Activated T-cell treated with anti-CD3 and anti-CD28 coated beads, Interleukin-2, amount 50 U/mL, for 4 hours (primary cell): ENCODE results near the gene EXOSC1. TPM values are rescaled to one million over a fixed set of nuclear protein-coding genes. Genes with fewer than 3 reads are reported as not detected.
A peak's percentile ranks its signal among the peaks of the same experiment; 100 is the strongest.
"Not testable (repeated sequence)": the region's sequence is repeated elsewhere in the genome, so short reads cannot be mapped to it uniquely, and the experiment has no call there.

Experiments used
- ATAC-seq, 2 donors: fragments of 200-7000 bp; cut with Tn5 transposase; one replicate each; pipeline ENCODE4 v1.10.0; 2021
- DNase-seq: peaks from one replicate; pipeline ENCODE4 v3.0.0-alpha.2; 2020
- H3K27me3 Mint-ChIP-seq: one replicate; pipeline ENCODE4 v1.8.0; 2021; ENCODE audit warnings: low read depth, mixed read lengths
- H3K36me3 Mint-ChIP-seq: one replicate; pipeline ENCODE4 v1.8.0; 2022; ENCODE audit warnings: mixed read lengths; ENCODE audit not compliant: insufficient read depth
- H3K4me1 Mint-ChIP-seq: one replicate; pipeline ENCODE4 v1.8.0; 2021; ENCODE audit warnings: low read depth, mixed read lengths
- H3K4me3 Mint-ChIP-seq: one replicate; pipeline ENCODE4 v1.8.0; 2021; ENCODE audit warnings: mild to moderate bottlenecking, moderate library complexity, mixed read lengths
- H3K9me3 Mint-ChIP-seq: one replicate; pipeline ENCODE4 v1.8.0; 2021; ENCODE audit warnings: mixed read lengths
- total RNA-seq, 3 donors: library from RNA; stranded (reverse); gene quantifications; one replicate each; pipeline ENCODE4 v1.2.1, GENCODE V29; 2021

Gene EXOSC1
- total RNA-seq, 3 donors from 2014 or later = 60.3 to 72.2 (median 71.9) TPM

DNA sequence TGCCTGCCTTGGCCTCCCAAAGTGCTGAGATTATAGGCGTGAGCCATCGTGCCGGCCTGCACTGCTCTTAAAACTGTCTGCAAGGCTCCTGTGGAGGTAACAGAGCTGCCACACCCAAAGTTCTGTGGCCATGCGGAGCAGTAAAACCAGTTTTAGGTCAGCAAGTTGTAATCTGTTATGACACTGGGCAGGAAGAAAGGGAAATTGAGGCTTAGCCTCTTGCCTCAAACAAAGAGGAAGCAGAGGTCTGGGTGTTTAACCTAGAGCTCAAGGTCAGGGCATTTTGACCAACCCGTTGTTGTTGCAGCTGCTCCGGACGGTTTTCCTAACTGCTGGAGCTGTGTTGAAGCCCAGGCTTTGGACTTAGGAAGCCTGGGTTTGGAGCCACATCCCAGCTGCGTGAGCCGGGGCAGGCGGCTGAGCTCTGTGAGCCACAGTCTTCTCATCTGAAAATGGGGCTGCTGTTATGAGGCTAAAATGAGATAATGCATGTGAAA is 37.3 kb downstream of the EXOSC1 start:
- Mint-ChIP-seq H3K36me3 (no peaks in the 10 kb centered on the region), H3K4me1 (peaks cover 16% of the 10 kb centered on the region), H3K9me3 (no peaks in the 10 kb centered on the region), H3K4me3 (no peak overlapping the region), H3K27me3 (no peaks in the 10 kb centered on the region)
- no peak for ATAC-seq
- DNase-seq = no peak

DNA sequence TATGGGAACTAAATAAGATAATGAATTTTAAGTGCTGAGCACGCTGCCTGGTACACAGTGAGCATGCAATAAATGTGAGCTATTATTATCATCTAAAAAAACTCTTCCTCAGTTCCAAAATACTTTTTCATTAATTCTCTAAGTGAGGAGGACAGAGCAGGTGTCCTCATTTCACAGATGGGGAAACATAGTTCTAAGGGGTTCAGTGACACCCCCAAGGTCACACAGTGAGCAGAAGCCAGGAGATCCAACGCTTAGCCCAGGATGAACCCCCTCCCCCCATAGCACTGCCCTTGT is 37.9 kb downstream of the EXOSC1 start:
- H3K27me3 Mint-ChIP-seq = no peaks in the 10 kb centered on the region
- H3K36me3 Mint-ChIP-seq = no peaks in the 10 kb centered on the region
- DNase-seq = no peak
- peaks cover 11% of the 10 kb centered on the region for H3K4me1 Mint-ChIP-seq
- no peak overlapping the region for H3K4me3 Mint-ChIP-seq
- no peaks in the 10 kb centered on the region for H3K9me3 Mint-ChIP-seq
- ATAC-seq = no peak

DNA sequence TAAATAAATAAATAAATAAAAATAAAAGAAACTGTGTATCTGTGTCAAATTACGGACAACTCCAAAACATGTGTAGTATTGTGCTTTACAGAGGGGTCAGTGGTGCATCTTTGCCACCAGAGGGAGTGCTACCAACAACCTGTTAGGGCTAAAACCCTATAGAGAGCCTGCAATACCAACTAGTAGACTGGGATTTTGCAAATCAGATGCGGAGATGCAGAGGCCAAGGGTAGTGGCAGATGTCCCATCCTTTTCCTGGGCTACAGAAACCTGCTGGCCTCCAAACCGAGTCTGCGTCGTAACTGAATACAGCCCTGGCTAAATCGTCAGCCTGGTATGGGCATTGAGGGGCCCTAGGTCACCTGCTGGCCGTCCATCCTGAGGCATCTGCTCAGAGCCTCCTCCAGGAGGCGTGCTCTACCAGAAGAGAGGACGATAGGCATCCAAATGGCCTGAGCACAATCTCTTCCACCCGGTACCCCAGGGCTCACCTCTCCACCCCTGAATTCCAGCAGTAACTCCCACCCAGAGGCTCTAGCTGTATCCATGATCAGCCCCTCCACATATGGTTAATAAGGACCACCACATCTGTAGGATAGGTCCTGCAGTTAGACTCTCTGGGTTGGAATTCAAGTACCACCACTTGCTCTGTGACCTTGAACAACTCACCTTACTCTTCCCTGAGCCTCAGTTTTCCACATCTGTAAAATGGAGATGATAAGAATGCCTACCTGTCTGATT is 38.4 kb downstream of the EXOSC1 start:
- no peaks in the 10 kb centered on the region for H3K36me3 Mint-ChIP-seq
- peak overlapping the region; percentile 49 for H3K4me3 Mint-ChIP-seq
- peaks cover 6% of the 10 kb centered on the region for H3K4me1 Mint-ChIP-seq
- ATAC-seq (peak; percentile 97 to 98), DNase-seq (peak; percentile 50)
- H3K9me3 Mint-ChIP-seq = no peaks in the 10 kb centered on the region
- H3K27me3 Mint-ChIP-seq = no peaks in the 10 kb centered on the region

DNA sequence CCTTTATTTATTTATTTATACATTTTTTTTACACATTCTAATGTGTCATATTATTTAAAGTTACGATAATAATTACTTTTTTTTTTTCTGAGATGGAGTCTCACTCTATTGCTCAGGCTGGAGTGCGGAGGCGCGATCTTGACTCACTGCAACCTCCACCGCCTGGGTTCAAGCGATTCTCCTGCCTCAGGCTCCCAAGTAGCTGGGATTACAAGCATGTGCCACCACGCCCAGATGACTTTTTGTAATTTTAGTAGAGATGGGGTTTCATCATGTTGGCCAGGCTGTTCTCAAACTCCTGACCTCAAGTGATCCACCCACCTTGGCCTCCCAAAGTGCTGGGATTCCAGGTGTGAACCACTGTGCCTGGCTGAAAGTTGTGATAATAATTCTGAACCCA is 39.3 kb downstream of the EXOSC1 start:
- ATAC-seq, H3K9me3 Mint-ChIP-seq, H3K4me1 Mint-ChIP-seq, H3K36me3 Mint-ChIP-seq, H3K4me3 Mint-ChIP-seq, DNase-seq, H3K27me3 Mint-ChIP-seq: not testable (repeated sequence)

DNA sequence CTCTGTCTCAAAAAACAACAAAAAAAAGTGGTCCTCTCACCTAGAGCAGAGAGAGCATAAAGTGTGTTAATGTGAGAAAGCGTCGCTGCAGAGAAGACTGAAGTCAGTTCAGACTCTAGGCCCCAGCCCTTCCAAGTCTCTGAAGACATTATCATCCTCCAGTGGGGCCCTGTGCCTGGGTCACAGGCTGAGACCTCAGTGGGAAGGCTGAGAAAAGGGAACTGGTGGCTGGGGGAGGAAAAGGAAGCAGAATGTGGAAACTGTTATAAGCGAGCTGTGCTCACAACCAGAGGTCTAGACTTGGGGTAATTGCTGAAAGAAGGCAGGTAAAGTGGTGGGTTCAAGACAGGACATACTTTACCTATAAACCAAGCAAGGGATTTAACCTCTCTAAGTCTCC is 39.7 kb downstream of the EXOSC1 start:
- Mint-ChIP-seq H3K27me3 (no peaks in the 10 kb centered on the region), H3K36me3 (no peaks in the 10 kb centered on the region), H3K4me1 (peaks cover 11% of the 10 kb centered on the region), H3K9me3 (no peaks in the 10 kb centered on the region), H3K4me3 (no peak overlapping the region)
- DNase-seq (no peak), ATAC-seq (no peak)

DNA sequence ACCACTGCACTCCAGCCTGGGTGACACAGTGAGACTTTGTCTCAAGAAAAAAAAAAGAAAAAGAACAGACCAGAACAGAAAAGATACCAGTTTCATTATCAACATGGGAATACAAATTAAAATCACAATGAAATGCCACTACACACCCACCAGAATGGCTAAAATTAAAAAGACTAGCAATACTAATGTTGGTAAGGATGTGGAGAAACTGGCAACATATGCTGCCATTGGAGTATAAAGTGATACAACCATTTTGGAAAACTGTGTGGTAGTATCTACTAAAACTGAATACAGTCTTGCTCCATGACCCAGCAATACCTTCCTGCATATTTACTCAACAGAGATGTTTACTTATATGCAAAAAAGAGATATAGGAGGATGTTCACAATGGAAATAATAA is 41.8 kb downstream of the EXOSC1 start:
- H3K36me3 Mint-ChIP-seq = no peaks in the 10 kb centered on the region
- DNase-seq (no peak), ATAC-seq (no peak)
- H3K27me3 Mint-ChIP-seq = no peaks in the 10 kb centered on the region
- H3K4me3 Mint-ChIP-seq = no peak overlapping the region
- H3K4me1 Mint-ChIP-seq = peaks cover 11% of the 10 kb centered on the region
- no peaks in the 10 kb centered on the region for H3K9me3 Mint-ChIP-seq

DNA sequence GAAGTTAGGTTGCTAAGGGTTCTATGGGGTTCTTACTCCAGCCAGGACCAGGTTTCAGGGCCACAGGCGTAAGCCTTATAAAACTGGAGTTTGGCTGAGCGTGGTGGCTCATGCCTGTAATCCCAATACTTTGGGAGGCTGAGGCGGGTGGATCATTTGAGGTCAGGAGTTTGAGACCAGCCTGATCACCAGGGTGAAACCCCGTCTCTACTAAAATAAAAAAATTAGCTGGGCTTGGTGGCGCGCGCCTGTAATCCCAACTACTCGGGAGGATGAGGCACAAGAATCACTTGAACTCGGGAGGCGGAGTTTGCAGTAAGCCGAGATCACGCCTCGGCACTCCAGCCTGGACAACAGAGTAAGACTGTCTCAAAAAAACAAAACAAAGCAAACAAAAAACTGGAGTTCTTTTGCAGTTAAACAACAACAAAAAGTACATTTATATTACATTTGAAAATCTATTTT is 44.3 kb downstream of the EXOSC1 start:
- no peak for ATAC-seq
- no peak for DNase-seq
- H3K4me3 Mint-ChIP-seq = peak overlapping the region; percentile 97
- no peaks in the 10 kb centered on the region for H3K9me3 Mint-ChIP-seq
- peaks cover 2% of the 10 kb centered on the region for H3K36me3 Mint-ChIP-seq
- peaks cover 5% of the 10 kb centered on the region for H3K4me1 Mint-ChIP-seq
- H3K27me3 Mint-ChIP-seq = no peaks in the 10 kb centered on the region

DNA sequence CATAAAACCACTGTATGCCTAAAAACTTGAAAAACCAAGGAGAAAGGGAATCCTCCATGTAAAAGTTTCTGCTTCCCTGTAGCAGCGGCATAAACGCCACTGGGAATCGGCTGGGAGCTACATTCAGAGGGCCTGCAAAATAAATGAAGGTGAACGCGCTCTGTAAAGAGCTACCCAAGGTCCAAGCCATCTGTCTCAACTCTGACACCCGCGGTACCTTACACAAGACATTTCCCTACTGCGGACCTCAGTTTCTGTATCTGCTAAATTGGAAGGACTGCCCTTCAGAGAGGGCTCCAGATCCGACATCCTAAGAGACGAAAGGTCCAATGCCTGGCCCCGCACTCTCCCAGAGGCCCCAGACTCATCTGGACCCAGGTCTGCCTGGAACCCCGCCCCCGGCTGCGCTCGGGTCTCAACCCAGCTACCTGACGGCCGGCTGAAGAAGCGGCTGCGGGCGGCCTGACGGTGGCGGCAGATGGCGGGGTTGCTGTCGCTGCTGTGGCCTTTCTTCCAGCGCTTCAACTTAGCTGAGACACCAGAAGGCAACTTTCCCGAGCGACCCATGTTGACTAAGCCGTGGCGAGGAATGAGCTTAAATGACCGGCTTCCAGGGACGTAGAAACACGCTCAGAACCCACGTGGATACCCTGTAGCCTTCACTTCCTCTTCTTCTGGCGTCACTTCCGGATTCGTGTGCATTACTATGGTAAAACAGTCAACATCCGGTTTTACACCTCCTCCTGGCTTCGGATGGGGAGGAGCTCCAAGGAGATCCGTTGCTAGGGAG is 44.9 kb downstream of the EXOSC1 start, which contains the start of gene RRP12:
RRP12 (minus strand) TSS at position 676 of the 790 bp plus-strand sequence; CDS start at position 567, 109 bp downstream.
- no peaks in the 10 kb centered on the region for H3K9me3 Mint-ChIP-seq
- peak within 1 kb of the TSS; percentile 97 for H3K4me3 Mint-ChIP-seq
- DNase-seq (peak; percentile 70), ATAC-seq (peak; percentile 97 to 98)
- H3K27me3 Mint-ChIP-seq = no peaks in the 10 kb centered on the region
- H3K36me3 Mint-ChIP-seq = peaks cover 8% of the 10 kb centered on the region
- H3K4me1 Mint-ChIP-seq = peaks cover 5% of the 10 kb centered on the region

DNA sequence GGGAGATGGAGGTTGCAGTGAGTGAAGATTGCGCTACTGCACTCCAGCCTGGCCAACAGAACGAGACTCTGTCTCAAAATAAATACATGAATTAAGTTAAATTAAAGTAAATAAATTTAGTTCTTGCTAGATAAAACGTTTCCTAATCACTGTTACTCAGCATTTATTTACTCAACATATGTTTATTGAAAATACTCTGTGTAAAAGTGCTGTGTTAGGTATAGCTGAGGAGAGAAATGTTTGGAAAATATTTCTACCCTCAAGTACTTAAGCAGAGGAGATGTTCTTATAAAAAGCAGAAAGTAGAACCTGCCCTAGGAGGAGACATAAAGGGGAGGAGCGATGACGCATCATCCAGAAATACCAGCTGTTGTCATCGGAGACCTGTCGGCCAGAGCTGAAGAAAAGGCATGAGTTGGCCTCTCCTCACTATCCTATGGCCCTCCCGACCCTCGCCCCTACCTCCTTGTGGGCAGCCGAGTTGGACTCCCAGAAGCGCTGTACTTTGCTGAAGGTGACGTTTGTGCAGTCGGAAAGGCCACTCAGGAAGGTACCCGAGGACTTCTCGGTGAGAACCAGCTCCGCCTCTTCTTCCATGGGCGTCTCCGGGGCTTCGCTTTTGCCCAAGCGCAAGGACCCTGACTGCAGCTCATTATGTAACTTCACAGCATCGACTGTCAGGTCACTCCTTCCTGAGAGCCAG is 45.8 kb downstream of the EXOSC1 start:
- H3K4me1 Mint-ChIP-seq = peaks cover 5% of the 10 kb centered on the region
- DNase-seq = peak; percentile 41
- peak overlapping the region; percentile 97 for H3K4me3 Mint-ChIP-seq
- no peaks in the 10 kb centered on the region for H3K27me3 Mint-ChIP-seq
- peaks cover 10% of the 10 kb centered on the region for H3K36me3 Mint-ChIP-seq
- H3K9me3 Mint-ChIP-seq = no peaks in the 10 kb centered on the region
- no peak for ATAC-seq

DNA sequence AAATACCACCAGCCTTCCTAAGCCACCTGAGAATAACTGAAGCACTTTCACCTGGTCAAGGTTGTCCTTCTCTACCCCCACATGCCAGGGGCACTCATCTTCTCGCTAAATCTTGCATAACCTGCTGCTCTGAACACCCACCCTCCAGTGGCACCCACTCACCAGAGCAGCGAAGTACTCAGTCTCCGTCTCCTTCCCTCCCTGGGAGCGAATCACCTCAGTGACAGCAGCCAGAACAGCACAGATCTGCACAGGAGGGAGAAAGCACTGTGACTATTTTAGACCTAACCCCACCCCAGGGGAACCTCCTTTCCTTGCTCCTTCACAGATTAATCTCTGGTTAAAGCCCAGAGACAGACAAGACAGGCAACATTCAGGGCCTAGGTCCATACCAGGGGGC is 49.8 kb downstream of the EXOSC1 start:
- Mint-ChIP-seq H3K4me3 (no peak overlapping the region), H3K9me3 (no peaks in the 10 kb centered on the region), H3K36me3 (peaks cover 21% of the 10 kb centered on the region), H3K4me1 (no peaks in the 10 kb centered on the region), H3K27me3 (no peaks in the 10 kb centered on the region)
- ATAC-seq (no peak), DNase-seq (no peak)

DNA sequence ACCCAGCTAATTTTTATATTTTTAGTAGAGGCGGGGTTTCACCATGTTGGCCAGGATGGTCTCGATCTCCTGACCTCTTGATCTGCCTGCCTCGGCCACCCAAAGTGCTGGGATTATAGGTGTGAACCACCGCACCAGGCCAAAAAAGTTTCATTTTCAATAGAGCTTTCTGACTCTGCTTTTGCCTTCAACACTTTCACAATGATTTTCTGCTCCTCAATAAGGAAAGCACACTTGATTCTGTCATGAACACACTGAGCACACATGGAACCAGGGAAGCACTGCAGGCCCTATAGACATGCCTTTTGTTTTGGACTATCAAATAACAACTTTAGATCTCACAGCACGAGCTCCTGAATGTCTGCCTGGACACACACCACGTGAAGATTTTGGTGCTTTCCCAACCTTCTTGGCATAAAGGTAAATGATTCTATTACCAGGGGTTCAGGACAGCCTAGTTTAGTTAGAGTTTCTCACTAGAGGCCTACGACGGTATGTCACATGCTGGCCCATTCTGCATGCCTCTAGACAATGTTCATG is 52.7 kb downstream of the EXOSC1 start:
- H3K27me3 Mint-ChIP-seq = no peaks in the 10 kb centered on the region
- no peaks in the 10 kb centered on the region for H3K4me1 Mint-ChIP-seq
- H3K36me3 Mint-ChIP-seq = peaks cover 35% of the 10 kb centered on the region
- DNase-seq (no peak), ATAC-seq (no peak)
- H3K9me3 Mint-ChIP-seq = no peaks in the 10 kb centered on the region
- H3K4me3 Mint-ChIP-seq = no peak overlapping the region

DNA sequence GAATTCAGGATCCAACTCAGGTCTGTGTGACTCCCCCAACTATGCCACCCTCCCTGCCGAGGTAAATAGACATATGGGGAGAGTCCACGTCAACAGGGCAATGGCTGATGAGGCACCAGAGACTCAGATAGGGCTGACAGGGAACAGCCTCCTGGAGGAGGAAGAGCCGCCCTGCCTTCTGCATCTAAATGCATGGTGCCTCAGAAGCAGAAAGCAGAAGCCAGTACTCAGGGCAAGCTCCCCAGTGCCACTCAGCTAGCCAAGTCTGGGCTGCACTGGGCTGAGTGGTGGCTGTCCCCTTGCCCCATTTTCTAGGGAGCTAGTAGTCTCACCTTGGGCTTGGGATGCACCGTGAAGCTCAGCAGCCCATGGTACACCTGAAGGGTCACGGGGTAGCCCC is 55.7 kb downstream of the EXOSC1 start:
- Mint-ChIP-seq H3K27me3 (no peaks in the 10 kb centered on the region), H3K4me3 (no peak overlapping the region), H3K9me3 (no peaks in the 10 kb centered on the region), H3K36me3 (peaks cover 40% of the 10 kb centered on the region), H3K4me1 (no peaks in the 10 kb centered on the region)
- ATAC-seq = no peak
- no peak for DNase-seq

DNA sequence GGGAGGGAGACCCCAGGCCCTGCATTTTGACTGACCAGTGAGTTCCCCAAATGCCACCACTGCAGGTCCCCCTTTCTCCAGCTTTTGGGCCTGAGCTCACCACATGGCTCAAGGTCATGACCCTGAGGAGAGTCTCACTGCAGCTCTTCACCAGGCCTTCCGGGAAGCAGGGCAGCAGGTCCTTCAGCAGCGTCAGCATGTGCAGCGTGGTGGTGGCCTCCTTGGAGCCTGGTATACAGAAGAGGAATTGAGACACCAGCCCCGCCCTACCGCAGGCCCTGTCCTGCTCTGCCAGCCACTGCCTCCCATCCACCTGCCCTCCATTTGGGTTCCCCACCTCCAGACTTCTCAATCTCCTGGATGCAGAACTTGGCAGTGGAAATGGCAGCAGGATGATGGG is 57.7 kb downstream of the EXOSC1 start:
- no peak for DNase-seq
- peaks cover 37% of the 10 kb centered on the region for H3K36me3 Mint-ChIP-seq

More for the DNA sequence above, 57.7 kb downstream of the EXOSC1 start:
- no peak for ATAC-seq
- no peaks in the 10 kb centered on the region for H3K9me3 Mint-ChIP-seq
- no peaks in the 10 kb centered on the region for H3K4me1 Mint-ChIP-seq
- no peaks in the 10 kb centered on the region for H3K27me3 Mint-ChIP-seq
- no peak overlapping the region for H3K4me3 Mint-ChIP-seq
